ENCODE data around the gene RECK. TPM values are rescaled to one million over a fixed set of nuclear protein-coding genes. Genes with fewer than 3 reads are reported as not detected.
A peak's percentile ranks its signal among the peaks of the same experiment; 100 is the strongest.

Gene RECK
- total RNA-seq, 4 donors from 2014 or later, result 15.6 to 24.1 (median 18.7) TPM

GRCh38 chr9:36150574-36151315 is 114.0 kb downstream of the RECK start:
- TF ChIP-seq POLR2A (IDR thresholded peaks at IDR 0.05) (no peak), CTCF (IDR thresholded peaks at IDR 0.05) (no peak), EP300 (IDR thresholded peaks at IDR 0.05) (no peak)
- DNase-seq (ENCODE audit: low spot score in 2 of 2), result no peak
- 47 to 57% methylated on average over 4 of the region's 4 CpGs for WGBS, 2 donors
- peaks cover 0 to 57% (median 33%) of the 10 kb centered on the region in 4 donors for H3K4me1 ChIP-seq
- no peaks in the 10 kb centered on the region for H3K27me3 ChIP-seq
- H3K27ac ChIP-seq, result peak overlapping the region in 2 of 4 donors; percentile 55 to 80
- no peak overlapping the region for H3K4me3 ChIP-seq
- peaks cover 0 to 4% (median 0%) of the 10 kb centered on the region in 4 donors for H3K9me3 ChIP-seq
- H3K36me3 ChIP-seq, result peaks cover 0 to 4% (median 0%) of the 10 kb centered on the region in 3 donors

- DNase-seq (ENCODE audit: low spot score in 2 of 2), result no peak
- H3K4me3 ChIP-seq, result no peak overlapping the region
- peaks cover 0 to 9% (median 0%) of the 10 kb centered on the region in 3 donors for H3K36me3 ChIP-seq
- H3K9me3 ChIP-seq, result no peaks in the 10 kb centered on the region
- TF ChIP-seq EP300 (IDR thresholded peaks at IDR 0.05) (peak in 1 of 2 donors; percentile 60), POLR2A (IDR thresholded peaks at IDR 0.05) (no peak)
- 77 to 78% methylated on average over 14 of the region's 14 CpGs for WGBS, 2 donors
- H3K27ac ChIP-seq, result peak overlapping the region in 3 of 4 donors; percentile 42 to 80 (median 55)
- H3K27me3 ChIP-seq, result no peaks in the 10 kb centered on the region
- peaks cover 0 to 57% (median 33%) of the 10 kb centered on the region in 4 donors for H3K4me1 ChIP-seq
These were observed 114.8 kb downstream of the RECK start for GRCh38 chr9:36151316-36152210.

GRCh38 chr9:36152741-36153438 is 116.2 kb downstream of the RECK start:
- no peak overlapping the region for H3K4me3 ChIP-seq
- no peaks in the 10 kb centered on the region for H3K27me3 ChIP-seq
- H3K36me3 ChIP-seq, result peaks cover 0 to 12% (median 0%) of the 10 kb centered on the region in 3 donors
- H3K9me3 ChIP-seq, result no peaks in the 10 kb centered on the region
- WGBS, 2 donors, result 86 to 93% methylated on average over 10 of the region's 10 CpGs
- H3K27ac ChIP-seq, result peak overlapping the region in 2 of 4 donors; percentile 36 to 49
- H3K4me1 ChIP-seq, result peaks cover 0 to 49% (median 31%) of the 10 kb centered on the region in 4 donors
- DNase-seq (ENCODE audit: low spot score in 2 of 2), result no peak
- TF ChIP-seq EP300 (IDR thresholded peaks at IDR 0.05) (no peak), POLR2A (IDR thresholded peaks at IDR 0.05) (no peak), CTCF (IDR thresholded peaks at IDR 0.05) (no peak)

- TF ChIP-seq POLR2A (IDR thresholded peaks at IDR 0.05) (no peak), CTCF (IDR thresholded peaks at IDR 0.05) (no peak), EP300 (IDR thresholded peaks at IDR 0.05) (no peak)
- peaks cover 0 to 43% (median 22%) of the 10 kb centered on the region in 4 donors for H3K4me1 ChIP-seq
- no peaks in the 10 kb centered on the region for H3K9me3 ChIP-seq
- no peak for DNase-seq (ENCODE audit: low spot score in 2 of 2)
- peaks cover 0 to 12% (median 0%) of the 10 kb centered on the region in 3 donors for H3K36me3 ChIP-seq
- H3K27me3 ChIP-seq, result no peaks in the 10 kb centered on the region
- no peak overlapping the region for H3K4me3 ChIP-seq
- H3K27ac ChIP-seq, result peak overlapping the region in 2 of 4 donors; percentile 58 to 74
- WGBS, 2 donors, result 70 to 75% methylated on average over 9 of the region's 9 CpGs
These were observed 117.0 kb downstream of the RECK start for GRCh38 chr9:36153746-36154145.

GRCh38 chr9:36154331-36154952 is 117.7 kb downstream of the RECK start:
- TF ChIP-seq EP300 (IDR thresholded peaks at IDR 0.05) (peak in 1 of 2 donors; percentile 24), POLR2A (IDR thresholded peaks at IDR 0.05) (no peak), CTCF (IDR thresholded peaks at IDR 0.05) (no peak)
- no peaks in the 10 kb centered on the region for H3K27me3 ChIP-seq
- H3K36me3 ChIP-seq, result peaks cover 0 to 12% (median 0%) of the 10 kb centered on the region in 3 donors
- H3K4me1 ChIP-seq, result peaks cover 0 to 36% (median 16%) of the 10 kb centered on the region in 4 donors
- 29% methylated on average over 11 of the region's 11 CpGs for WGBS, 2 donors
- no peaks in the 10 kb centered on the region for H3K9me3 ChIP-seq
- no peak for DNase-seq (ENCODE audit: low spot score in 2 of 2)
- H3K27ac ChIP-seq, result peak overlapping the region in 3 of 4 donors; percentile 45 to 74 (median 58)
- H3K4me3 ChIP-seq, result no peak overlapping the region

Data from tibial nerve (tissue), 4 donors.